Sigmoid colon (tissue), 7 donors: Measurements from ENCODE around the gene IFNGR1. TPM values are rescaled to one million over a fixed set of nuclear protein-coding genes. Genes with fewer than 3 reads are reported as not detected.

Source experiments
- DNase-seq: peaks from one replicate; pipeline ENCODE4 v3.0.0-alpha.2; 2019
- H3K27ac ChIP-seq, 4 donors: fragments of 200-600 bp; sonication (generic); one replicate each; pipeline ENCODE4 v1.5.1; 2016 to 2019; ENCODE audit warnings: mild to moderate bottlenecking in 1 of 4
- H3K27me3 ChIP-seq, 3 donors: fragments of 200-600 bp; sonication (generic); one replicate each; pipeline ENCODE4 v1.5.1; 2019; ENCODE audit warnings: mild to moderate bottlenecking in 1 of 3
- H3K36me3 ChIP-seq, 4 donors: fragments of 200-600 bp; sonication (generic); one replicate each; pipeline ENCODE4 v1.5.1; 2016 to 2019
- H3K4me1 ChIP-seq, 4 donors: fragments of 200-600 bp; sonication (generic); one replicate each; pipeline ENCODE4 v1.5.1; 2017 to 2019
- H3K4me3 ChIP-seq, 4 donors: fragments of 200-600 bp; sonication (generic); one replicate each; pipeline ENCODE4 v1.5.1; 2017 to 2019; ENCODE audit warnings: mild to moderate bottlenecking in 2 of 4, moderate library complexity in 1 of 4
- H3K9me3 ChIP-seq, 4 donors: fragments of 200-600 bp in 3 of 4; sonication (generic) in 3 of 4; one replicate each; pipeline versions ENCODE4 v1.5.1 to v1.6.1; 2013 to 2019
- EP300 ChIP-seq, 4 donors: sonication (generic); formaldehyde crosslinking; IDR thresholded peaks; one replicate each; pipeline ENCODE4 v1.6.1; 2017; ENCODE audit warnings: antibody characterized with exemption in 4 of 4
- POLR2A ChIP-seq, 2 donors: fragments of 450-650 bp; IDR thresholded peaks; one replicate each; pipeline ENCODE4 v1.6.1; 2016; ENCODE audit warnings: antibody characterized with exemption in 2 of 2, mild to moderate bottlenecking in 2 of 2, moderate library complexity in 2 of 2
- POLR2AphosphoS5 ChIP-seq, 4 donors: sonication (generic); formaldehyde crosslinking; IDR thresholded peaks; one replicate each; pipeline ENCODE4 v1.6.1; 2017; ENCODE audit warnings: antibody characterized with exemption in 4 of 4
- WGBS, 2 donors: extraction: QIAGEN DNeasy Blood & Tissue Kit; methylation state at CpG; one replicate each; pipeline ENCODE4 v1.1.7; 2013; 5-methylcytosine and 5-hydroxymethylcytosine counted together
- intact Hi-C: fragments of 100-400 bp; cut with DNase I; formaldehyde crosslinking; loops from one replicate; pipeline ENCODE4 v1.15.1; 2023
- polyA plus RNA-seq, 3 donors: library from polyadenylated mRNA; stranded (reverse); fragments of 200-250 nt; gene quantifications; one replicate each; pipeline ENCODE4 v1.2.3, GENCODE V29; 2013
- total RNA-seq, 4 donors: library from RNA; depleted of rRNA; stranded (reverse); fragments of >200 nt; gene quantifications; one replicate each; pipeline ENCODE4 v1.1.0, GENCODE V29; 2016
- TF ChIP-seq, protein P1 (sequence below), 4 experiments: fragments of 450-650 bp in 3 of 4; fragments of 200-600 bp in 1 of 4; IDR thresholded peaks; one replicate each; pipeline ENCODE4 v1.5.1; 2016 to 2019; ENCODE audit warnings: antibody characterized with exemption in 4 of 4, mild to moderate bottlenecking in 3 of 4, moderate library complexity in 2 of 4
- donor health status: healthy with polysubstance abuse.
- donor health status: Bipolar disorder and iron deficiency.
- donor health status: healthy.

The IFNGR1 gene
- total and polyA plus RNA-seq, 7 donors, result 32.4 to 116 (median 60.9) TPM

DNA sequence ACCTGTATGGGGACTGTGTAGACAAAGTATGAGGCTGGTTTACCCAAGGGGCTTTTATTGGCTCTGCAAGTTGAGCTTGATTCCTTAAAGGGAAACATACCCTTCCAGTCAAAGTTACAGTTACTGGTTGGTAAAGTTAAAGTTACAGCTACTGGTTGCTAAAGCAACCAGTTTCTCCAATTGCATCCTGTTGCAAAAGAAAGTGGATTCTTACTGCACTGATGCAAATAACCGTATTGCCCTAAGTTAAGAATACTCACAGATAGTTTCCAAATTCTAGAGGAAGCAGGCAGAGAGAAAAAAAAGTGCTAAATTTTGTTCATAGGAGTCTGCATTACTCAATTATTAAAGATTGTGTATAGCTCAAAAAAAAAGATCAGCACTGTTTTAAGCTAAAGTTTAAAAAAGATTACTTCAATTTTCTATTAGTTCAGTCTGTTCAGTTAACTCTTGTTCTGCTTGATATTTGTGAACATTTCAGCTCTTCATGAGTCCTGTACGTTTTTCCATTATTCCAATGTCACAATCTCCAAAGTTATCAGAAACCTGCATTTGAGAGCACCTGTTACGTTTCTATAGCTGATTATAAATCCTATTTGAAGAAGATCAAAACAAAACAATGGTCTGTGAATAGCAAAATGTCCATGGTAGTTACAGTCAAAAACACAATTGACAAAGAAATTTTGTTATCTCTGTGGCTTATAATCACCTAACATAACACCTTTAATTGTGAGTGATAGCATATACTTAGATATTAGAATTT lies 37.1 kb downstream of the IFNGR1 start:
- TF ChIP-seq, protein P1, sequence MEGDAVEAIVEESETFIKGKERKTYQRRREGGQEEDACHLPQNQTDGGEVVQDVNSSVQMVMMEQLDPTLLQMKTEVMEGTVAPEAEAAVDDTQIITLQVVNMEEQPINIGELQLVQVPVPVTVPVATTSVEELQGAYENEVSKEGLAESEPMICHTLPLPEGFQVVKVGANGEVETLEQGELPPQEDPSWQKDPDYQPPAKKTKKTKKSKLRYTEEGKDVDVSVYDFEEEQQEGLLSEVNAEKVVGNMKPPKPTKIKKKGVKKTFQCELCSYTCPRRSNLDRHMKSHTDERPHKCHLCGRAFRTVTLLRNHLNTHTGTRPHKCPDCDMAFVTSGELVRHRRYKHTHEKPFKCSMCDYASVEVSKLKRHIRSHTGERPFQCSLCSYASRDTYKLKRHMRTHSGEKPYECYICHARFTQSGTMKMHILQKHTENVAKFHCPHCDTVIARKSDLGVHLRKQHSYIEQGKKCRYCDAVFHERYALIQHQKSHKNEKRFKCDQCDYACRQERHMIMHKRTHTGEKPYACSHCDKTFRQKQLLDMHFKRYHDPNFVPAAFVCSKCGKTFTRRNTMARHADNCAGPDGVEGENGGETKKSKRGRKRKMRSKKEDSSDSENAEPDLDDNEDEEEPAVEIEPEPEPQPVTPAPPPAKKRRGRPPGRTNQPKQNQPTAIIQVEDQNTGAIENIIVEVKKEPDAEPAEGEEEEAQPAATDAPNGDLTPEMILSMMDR (IDR thresholded peaks at IDR 0.05), result no peak
- TF ChIP-seq POLR2A (IDR thresholded peaks at IDR 0.05) (no peak), POLR2AphosphoS5 (IDR thresholded peaks at IDR 0.05) (no peak), EP300 (IDR thresholded peaks at IDR 0.05) (no peak)
- H3K27ac ChIP-seq, result no peak overlapping the region
- no peaks in the 10 kb centered on the region for H3K27me3 ChIP-seq
- DNase-seq, result no peak
- H3K9me3 ChIP-seq, result peaks cover 0 to 8% (median 2%) of the 10 kb centered on the region in 4 donors
- H3K4me3 ChIP-seq, result no peak overlapping the region
- no peaks in the 10 kb centered on the region for H3K4me1 ChIP-seq
- H3K36me3 ChIP-seq, result no peaks in the 10 kb centered on the region
- WGBS, 2 donors, result 86 to 87% methylated on average over 3 of the region's 3 CpGs
- intact Hi-C loops, result no loop called here

DNA sequence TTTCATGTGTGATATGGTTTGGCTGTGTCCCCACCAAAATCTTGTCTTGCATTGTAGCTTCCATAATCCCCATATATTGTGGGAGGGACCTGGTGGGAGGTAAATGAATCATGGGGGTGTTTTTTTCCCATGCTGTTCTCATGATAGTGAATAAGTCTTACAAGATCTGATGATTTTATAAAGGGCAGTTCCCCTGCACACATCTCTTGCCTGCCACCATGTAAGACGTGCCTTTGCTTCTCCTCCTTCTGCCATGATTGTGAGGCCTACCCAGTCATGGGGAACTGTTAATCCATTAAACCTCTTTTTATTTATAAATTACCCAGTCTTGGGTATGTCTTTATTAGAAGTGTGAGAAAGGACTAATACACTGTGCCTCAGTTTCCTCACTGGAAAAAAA lies 41.6 kb downstream of the IFNGR1 start:
- no peak overlapping the region for H3K27ac ChIP-seq
- no peak for DNase-seq
- TF ChIP-seq POLR2A (IDR thresholded peaks at IDR 0.05), result no peak
- no peak for TF ChIP-seq POLR2AphosphoS5 (IDR thresholded peaks at IDR 0.05)
- TF ChIP-seq, protein P1 (IDR thresholded peaks at IDR 0.05), result no peak
- no peak for TF ChIP-seq EP300 (IDR thresholded peaks at IDR 0.05)
- no peaks in the 10 kb centered on the region for H3K27me3 ChIP-seq
- H3K4me1 ChIP-seq, result no peaks in the 10 kb centered on the region
- intact Hi-C loops, result no loop called here
- H3K9me3 ChIP-seq, result no peaks in the 10 kb centered on the region
- no peaks in the 10 kb centered on the region for H3K36me3 ChIP-seq
- H3K4me3 ChIP-seq, result no peak overlapping the region
- 95 to 96% methylated on average over 1 of the region's 1 CpG for WGBS, 2 donors

DNA sequence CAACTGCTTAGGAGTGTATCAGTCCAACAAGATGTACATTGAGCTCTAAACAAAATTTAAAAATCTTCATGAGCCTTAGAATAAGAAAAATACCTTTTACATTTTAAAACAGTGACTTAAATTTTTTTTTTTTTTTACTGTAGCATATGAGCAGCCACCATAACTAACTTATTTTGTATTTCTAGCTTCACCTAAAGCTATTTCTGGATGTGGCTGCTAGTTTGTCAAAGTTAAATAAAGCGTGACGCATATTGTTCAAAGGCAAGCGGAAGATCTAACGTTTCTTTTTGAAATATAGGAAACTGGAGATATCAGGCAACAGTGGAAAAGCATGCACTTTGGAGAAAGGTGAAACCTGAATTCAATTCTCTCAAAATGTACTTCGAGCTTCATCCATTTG lies 42.5 kb downstream of the IFNGR1 start:
- TF ChIP-seq EP300 (IDR thresholded peaks at IDR 0.05) (no peak), POLR2A (IDR thresholded peaks at IDR 0.05) (no peak), POLR2AphosphoS5 (IDR thresholded peaks at IDR 0.05) (no peak)
- TF ChIP-seq, protein P1 (IDR thresholded peaks at IDR 0.05), result no peak
- DNase-seq, result no peak
- Histone ChIP-seq H3K27ac (no peak overlapping the region), H3K9me3 (no peaks in the 10 kb centered on the region), H3K4me3 (no peak overlapping the region), H3K4me1 (no peaks in the 10 kb centered on the region), H3K27me3 (no peaks in the 10 kb centered on the region), H3K36me3 (no peaks in the 10 kb centered on the region)
- 77 to 86% methylated on average over 5 of the region's 5 CpGs for WGBS, 2 donors
- intact Hi-C loops, result no loop called here

DNA sequence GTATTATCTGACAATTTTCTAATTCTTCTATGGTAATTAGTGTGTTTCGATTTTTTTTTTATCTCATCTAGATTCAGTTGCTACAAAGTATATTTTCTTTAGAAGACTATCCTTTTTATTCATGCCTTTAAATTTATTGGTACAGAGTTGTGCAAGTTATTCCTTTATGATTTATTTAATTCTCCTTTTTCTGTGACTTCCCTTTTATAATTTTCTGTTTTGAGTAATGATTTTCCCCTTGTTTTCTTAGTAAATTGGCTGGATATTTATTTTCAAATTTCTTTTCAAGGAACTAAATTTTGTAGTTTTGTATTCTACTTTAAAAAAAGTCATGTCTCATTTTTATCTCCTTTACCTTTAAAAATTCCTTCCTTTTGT lies 43.3 kb downstream of the IFNGR1 start:
- Histone ChIP-seq H3K36me3 (no peaks in the 10 kb centered on the region), H3K4me1 (no peaks in the 10 kb centered on the region), H3K27me3 (no peaks in the 10 kb centered on the region), H3K27ac (no peak overlapping the region), H3K4me3 (no peak overlapping the region), H3K9me3 (no peaks in the 10 kb centered on the region)
- 85 to 89% methylated on average over 1 of the region's 1 CpG for WGBS, 2 donors
- intact Hi-C loops, result no loop called here
- TF ChIP-seq, protein P1 (IDR thresholded peaks at IDR 0.05), result no peak
- TF ChIP-seq POLR2A (IDR thresholded peaks at IDR 0.05), result no peak
- no peak for TF ChIP-seq EP300 (IDR thresholded peaks at IDR 0.05)
- no peak for TF ChIP-seq POLR2AphosphoS5 (IDR thresholded peaks at IDR 0.05)
- no peak for DNase-seq
